NCI-H69 (cell line): Measurements from ENCODE around the gene SYCP3.
"Not testable (repeated sequence)": the region's sequence is repeated elsewhere in the genome, so short reads cannot be mapped to it uniquely, and the experiment has no call there.

ENCODE experiments used
- DNase-seq: peaks from one replicate; lab custom pipeline; 2025; lab: John Stamatoyannopoulos, UW

Gene SYCP3

GRCh38 chr12:101759396-101760047 is 20.3 kb upstream of the SYCP3 start:
- peak; percentile 60 for DNase-seq

- DNase-seq, result no peak
Measured at GRCh38 chr12:101750152-101750551, 10.9 kb upstream of the SYCP3 start.

- DNase-seq, result no peak
Measured at GRCh38 chr12:101749657-101750056, 10.4 kb upstream of the SYCP3 start.

GRCh38 chr12:101748907-101749306 is 9.6 kb upstream of the SYCP3 start:
- DNase-seq, result no peak

- DNase-seq, result no peak
Measured at GRCh38 chr12:101747697-101748096, 8.4 kb upstream of the SYCP3 start.

- no peak for DNase-seq
Measured at GRCh38 chr12:101746661-101747060, 7.4 kb upstream of the SYCP3 start.

- peak; percentile 15 for DNase-seq
Measured at GRCh38 chr12:101746196-101746595, 6.9 kb upstream of the SYCP3 start.

- peak; percentile 8 for DNase-seq
Measured at GRCh38 chr12:101745481-101745880, 6.2 kb upstream of the SYCP3 start.

- no peak for DNase-seq
Measured at GRCh38 chr12:101743724-101744472, 4.6 kb upstream of the SYCP3 start.

GRCh38 chr12:101743242-101743641 is 4.0 kb upstream of the SYCP3 start:
- DNase-seq, result no peak

- DNase-seq, result no peak
Measured at GRCh38 chr12:101740980-101741379, 1.7 kb upstream of the SYCP3 start.

GRCh38 chr12:101740566-101740965 is 1.3 kb upstream of the SYCP3 start:
- no peak for DNase-seq

- DNase-seq, result no peak
Measured at GRCh38 chr12:101737476-101737875, 1.8 kb downstream of the SYCP3 start.

- DNase-seq, result not testable (repeated sequence)
Measured at GRCh38 chr12:101734482-101734881, 4.8 kb downstream of the SYCP3 start.

- no peak for DNase-seq
Measured at GRCh38 chr12:101733166-101733565, 6.1 kb downstream of the SYCP3 start.

GRCh38 chr12:101732318-101732717 is 6.9 kb downstream of the SYCP3 start:
- DNase-seq, result no peak

GRCh38 chr12:101729842-101730241 is 9.4 kb downstream of the SYCP3 start:
- no peak for DNase-seq

- DNase-seq, result no peak
Measured at GRCh38 chr12:101727098-101727497, 12.2 kb downstream of the SYCP3 start.

- no peak for DNase-seq
Measured at GRCh38 chr12:101722392-101722791, 16.9 kb downstream of the SYCP3 start.

GRCh38 chr12:101720118-101720517 is 19.1 kb downstream of the SYCP3 start:
- DNase-seq, result no peak

GRCh38 chr12:101719566-101719965 is 19.7 kb downstream of the SYCP3 start:
- DNase-seq, result no peak

GRCh38 chr12:101714877-101715444 is 24.3 kb downstream of the SYCP3 start:
- no peak for DNase-seq

GRCh38 chr12:101713930-101714329 is 25.3 kb downstream of the SYCP3 start:
- DNase-seq, result no peak
